CD4-positive, alpha-beta T cell treated with Interleukin-4 for 1 hour (primary cell): Measurements from ENCODE around the gene MTSS2.
"Not testable (repeated sequence)": the region's sequence is repeated elsewhere in the genome, so short reads cannot be mapped to it uniquely, and the experiment has no call there.

Experiments used
- DNase-seq, 2 donors: peaks; one replicate each; pipeline ENCODE4 v3.0.0-alpha.2; 2020 to 2022

Gene MTSS2

DNA sequence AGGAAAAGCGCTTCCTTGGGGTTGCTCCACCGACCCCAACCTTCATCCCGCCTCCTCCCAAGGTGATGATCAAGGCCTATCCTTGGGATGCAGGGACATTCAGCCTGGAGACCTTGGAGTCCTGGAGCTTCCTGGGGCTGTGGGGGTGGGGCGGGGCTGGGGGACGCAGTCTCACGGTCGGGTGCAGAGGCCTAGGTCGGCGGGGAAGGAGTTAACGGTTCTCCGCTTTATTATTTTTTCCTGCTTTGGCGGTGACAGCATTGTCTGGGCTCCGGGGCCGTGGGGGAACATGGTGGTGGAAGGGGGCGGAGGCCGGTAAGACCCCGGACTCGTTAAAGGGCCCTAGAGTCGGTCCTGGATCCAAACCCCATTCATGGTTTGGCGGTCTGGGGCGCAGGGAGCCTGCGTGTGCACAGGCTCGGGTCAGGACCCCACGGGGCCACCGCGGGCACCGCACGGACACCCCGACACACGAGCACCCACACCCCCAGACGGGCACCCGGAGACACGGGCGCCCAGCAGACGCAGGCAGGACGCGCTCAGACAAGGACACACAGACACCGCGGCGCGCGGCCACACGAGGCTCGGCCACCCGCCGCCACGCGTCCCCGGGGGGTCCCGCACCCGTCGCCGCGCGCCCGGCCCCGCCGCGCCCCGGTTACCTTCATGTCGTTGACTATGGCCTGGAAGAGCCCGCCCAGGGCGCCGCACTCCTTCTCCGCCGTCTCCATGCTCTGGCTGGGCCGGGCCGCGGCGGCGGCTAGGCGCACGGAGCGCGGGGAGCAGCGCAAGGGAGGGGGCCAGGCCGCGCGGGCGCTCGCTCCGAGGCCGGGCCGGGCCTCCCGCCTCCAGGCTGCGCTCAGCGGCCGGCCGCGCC lies 554 bp downstream of the MTSS2 start:
- no peak for DNase-seq

GRCh38 chr16:70684146-70685060 lies 1.4 kb downstream of the MTSS2 start:
- DNase-seq: no peak

DNA sequence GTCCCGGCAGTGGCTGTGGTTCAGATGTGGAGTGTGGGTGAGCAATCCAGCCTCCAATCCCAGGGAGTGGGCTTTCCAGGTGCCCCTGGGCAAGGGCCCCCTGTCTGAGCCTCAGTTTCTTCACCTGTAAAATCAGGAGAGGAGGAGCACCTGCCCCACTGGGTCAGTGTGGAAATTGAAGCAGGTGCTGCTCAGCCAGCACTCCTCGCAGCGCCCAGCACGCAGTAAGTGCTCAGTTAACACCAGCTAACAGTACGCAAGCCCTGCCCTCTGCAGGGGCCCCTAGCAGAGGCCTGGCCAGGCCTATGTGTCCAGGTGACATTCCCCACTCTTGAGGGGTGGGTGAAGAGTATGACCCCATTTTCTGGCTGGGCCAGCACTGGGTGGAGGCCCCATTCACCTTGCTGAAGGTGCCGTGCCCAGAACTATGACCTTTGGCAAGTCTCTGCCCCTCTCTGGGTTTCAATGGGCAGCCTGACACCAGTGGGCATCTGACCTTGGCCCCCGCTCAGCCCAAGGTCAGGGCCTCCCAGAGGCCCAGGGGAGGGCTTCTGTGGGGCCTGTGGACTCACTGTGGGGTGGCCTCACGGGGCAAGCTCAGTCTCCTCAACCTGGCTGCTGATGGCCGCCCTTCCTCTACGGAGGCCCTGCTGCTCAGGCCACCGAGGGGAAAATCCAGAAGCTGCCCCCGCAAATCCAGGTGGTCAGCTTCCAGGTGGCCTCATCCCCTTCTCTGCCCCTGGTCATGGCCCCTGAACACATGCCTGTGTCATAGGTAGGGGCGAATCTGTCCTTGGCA lies 2.5 kb downstream of the MTSS2 start:
- DNase-seq: no peak

- DNase-seq: no peak
These were observed 3.4 kb downstream of the MTSS2 start for GRCh38 chr16:70682239-70683145.

GRCh38 chr16:70681382-70682238 lies 4.2 kb downstream of the MTSS2 start:
- DNase-seq: no peak

DNA sequence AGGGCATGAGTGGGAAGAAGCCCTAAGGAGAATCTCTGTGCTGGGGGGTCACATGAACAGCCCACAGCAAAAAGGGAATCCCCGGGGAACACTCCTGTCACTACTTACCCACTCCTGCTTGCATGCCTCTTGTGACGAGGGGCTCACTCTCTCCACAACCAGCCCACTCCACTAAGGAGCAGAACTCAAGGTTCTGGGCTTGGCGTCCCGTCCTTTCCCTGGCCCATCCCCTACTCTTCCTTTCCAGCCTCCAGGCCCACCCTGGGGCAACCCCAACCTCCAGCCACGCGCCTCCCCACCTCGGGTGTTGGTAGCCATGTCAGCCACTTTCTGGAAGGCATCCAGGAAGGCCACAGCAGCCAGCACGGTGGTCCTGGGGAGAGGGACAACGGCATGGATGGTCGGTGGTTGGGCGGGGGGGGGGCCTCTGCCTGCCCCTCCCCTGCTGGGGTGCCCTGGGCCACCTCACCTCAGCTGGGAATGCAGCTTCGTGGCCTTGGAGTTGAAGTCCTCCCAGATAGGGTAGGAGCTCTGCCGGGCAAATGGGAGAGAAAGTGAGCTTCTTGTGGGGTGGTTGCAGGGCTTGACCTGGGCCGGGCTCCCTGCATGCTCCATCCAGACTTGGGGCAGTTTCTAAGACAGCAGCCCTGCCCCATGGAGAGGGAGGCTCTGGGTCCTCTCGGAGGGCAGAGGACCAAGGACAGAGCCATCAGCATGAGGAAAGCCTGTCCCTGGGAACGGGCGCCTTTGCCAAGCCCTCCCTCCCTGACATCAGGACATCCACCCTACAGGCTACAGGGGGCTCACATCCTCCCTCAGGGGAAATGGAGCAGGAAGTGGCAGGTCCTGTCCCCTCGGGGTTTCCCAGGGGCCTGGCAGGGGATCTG lies 5.1 kb downstream of the MTSS2 start:
- DNase-seq: no peak

- no peak for DNase-seq
These were observed 6.0 kb downstream of the MTSS2 start for GRCh38 chr16:70679671-70680494.

DNA sequence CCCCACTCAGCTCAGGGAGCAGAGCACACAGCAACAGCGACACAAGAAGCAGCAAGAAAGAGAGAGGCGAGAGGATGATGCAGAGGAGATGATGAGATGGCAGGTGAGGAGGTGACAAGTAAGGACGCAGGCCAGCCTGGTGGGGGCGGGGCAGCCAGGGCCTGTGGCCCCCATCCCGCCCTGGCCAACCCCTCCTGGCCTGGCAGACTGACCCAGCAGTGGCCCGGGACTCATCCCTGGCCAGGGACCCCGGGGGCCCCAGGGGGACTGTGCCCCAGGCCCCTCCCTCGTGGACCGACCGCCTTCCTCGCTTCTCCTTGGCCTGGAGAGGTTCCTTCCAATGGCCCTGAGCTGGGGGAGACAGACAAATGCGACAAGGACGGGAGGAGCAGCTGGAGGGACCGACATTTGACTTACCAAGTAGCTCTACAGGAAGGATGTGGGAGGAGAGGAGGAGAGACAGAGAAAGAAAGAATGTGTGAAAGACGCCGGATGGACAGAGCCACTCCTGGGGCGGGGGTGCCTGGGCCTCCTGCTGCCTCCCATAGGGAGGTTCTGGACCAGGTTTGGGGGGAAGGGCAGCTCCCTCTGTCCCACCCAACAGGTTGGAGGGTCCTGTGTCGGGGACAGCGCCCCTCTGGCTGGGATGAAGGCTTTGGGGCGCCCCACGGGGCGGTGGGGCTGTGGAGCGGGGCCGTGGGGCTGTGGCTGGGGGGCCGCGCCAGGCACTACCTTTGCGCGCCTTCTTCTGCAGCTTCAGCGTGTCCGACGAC lies 6.8 kb downstream of the MTSS2 start:
- DNase-seq: no peak

DNA sequence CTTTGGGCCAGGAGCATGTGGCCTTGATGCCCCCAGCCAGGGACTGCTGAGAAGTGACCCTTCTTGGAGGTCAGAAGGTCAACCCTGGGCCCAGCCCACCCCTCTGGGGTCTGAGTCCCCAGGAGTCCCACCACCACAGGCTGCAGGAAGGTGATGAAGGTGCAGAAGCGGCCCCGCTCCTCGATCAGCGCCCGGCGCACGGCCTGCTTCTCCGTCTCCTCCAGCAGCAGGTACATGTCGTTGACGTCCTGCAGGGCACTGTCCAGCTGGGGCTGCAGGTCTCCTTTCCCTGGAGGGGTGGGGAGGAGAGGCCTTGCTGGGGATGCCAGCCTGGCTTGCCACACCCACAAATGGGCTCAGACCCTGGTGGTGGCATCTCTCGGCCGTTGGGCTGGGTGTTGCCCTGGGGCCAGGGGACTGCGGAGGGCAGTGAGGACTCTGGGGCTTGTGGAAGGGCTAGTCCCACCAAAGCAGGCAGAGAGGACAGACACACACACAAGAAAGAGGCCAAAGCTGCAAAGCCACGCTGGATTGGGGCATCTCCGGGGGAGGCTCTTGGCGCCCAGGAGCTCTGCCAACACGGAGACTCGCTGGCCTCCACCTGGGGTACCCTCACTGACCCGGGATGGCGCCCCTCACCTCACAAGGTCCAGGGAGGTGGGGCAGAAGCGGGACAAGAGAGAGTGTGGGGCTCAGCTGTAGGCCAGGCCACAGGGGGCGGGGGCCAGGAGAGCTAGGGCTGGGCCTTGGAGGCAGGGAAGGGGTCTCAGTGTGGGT lies 7.5 kb downstream of the MTSS2 start:
- DNase-seq: no peak

DNA sequence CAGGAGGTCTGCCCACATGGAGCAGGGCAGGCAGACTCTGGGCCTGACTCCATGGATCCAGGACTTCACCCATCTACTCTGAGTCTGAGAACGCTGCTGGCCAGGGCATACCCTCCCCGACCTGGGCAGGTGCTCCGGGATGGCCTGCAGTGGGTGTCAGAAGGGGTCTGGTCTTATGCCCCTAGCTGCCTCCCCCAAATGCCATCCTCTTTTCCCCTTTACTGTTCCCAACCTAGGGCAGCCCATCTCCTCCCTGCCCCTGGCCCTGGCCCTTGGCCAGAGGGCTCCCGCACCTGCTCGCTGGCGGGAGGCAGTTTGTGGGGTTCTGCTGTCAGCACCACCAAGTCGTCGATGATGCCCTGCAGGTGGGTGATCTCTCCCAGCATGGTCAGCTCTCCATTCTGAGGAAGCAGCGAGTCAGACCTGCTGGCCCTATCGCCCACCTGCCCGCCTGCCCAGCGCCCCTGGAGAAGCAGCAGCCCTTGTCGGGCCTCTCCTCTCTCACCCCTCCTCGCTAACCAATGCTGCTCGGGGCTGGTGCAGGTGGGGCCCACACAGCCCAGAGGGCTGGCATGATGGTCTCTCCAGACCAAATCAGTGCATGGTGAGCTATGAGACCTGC lies 8.2 kb downstream of the MTSS2 start:
- DNase-seq: no peak

GRCh38 chr16:70676675-70677498 lies 9.0 kb downstream of the MTSS2 start:
- no peak for DNase-seq

- no peak for DNase-seq
These were observed 9.9 kb downstream of the MTSS2 start for GRCh38 chr16:70675851-70676513.

DNA sequence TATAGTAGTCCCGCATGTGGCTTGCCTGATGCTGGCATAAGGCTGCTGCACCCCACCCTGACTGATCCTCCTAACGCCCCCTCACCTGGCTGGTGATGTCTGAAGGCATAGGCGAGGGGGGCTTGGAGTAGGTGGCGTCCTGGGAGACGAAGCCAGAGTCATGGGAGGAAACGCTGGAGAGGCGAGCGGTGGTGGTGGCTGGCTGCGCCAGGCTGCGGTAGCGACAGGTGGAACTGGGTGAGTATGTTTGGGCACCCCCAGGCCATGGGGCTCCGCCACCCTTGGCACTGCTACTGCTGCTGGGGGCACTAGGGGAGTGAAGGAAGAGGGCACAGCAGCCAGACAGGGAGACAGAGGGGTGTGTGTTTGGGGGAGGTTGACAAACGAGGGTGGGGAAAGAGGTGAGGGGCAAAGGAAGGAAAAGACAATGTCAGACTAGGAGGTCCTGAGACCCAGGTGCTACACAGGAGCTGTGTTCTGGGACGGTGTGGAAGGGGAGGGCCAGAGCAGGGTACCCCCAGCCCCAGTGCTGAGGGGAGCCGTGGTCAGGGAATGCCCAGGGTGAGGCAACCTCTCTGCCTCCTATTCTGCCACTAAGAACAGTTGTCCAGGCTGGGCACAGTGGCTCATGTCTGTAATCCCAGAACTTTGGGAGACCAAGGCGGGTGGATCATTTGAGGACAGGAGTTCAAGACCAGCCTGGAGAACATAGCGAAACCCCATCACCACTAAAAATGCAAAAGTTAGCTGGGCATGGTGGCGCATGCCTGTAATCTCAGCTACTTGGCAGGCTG lies 11.4 kb downstream of the MTSS2 start:
- no peak for DNase-seq

DNA sequence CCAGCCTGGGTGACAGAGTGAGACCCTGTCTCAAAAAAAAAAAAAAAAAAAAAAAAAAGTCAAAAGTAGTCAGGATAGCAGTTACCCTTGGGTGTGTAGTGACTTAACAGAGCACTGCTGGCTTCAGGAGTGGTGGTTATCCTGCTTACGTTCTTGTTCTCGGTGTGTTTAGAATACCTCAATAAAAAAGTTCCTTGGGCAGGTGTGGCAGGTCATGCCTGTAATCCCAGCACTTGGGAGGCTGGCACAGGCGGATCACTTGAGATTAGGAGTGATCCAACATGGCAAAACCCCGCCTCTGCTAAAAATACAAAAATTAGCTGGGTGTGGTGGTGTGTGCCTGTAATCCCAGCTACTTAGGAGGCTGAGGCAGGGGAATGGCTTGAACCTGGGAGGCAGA lies 14.9 kb downstream of the MTSS2 start:
- not testable (repeated sequence) for DNase-seq
